Stimulated activated CD4-positive, alpha-beta T cell treated with anti-CD3 and anti-CD28 coated beads, Interleukin-2, amount 100 ng/mL, for 48 hours (primary cell): Measurements from ENCODE around the gene FBF1.

Source experiments
- DNase-seq, 2 donors: peaks; one replicate each; pipeline ENCODE4 v3.0.0-alpha.2; 2020

Gene FBF1

DNA sequence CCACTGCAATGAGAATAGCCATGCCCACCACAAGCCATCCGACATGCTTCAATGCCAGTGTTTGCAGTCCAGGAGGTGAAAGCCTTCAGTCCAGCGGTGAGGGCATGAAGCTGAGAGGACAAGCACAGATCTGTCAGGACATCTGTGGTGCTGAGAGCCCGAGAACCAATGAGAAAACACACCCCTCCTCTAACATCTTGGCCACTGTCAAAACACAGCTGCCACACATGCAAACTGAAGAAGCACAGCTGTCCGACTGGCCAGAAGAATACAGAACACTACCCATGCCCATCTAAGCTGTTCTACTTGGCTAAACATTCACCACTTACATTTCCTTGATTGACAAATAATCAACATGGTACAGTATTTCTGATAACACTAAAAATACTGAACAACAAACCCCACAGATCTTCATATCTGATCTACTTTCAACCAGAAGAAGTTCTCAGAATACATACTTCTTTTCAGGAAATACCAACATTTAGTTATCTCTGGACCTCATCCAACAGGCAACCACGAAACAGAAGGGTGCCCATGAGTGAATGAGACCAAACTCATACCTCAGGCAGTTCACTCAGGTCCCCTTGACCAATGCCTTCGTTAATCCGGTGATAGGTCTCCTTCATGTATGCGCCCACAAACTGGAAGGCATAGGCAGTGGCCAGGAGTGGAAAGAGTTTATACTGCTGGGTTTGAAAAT is 10.2 kb upstream of the FBF1 start:
- DNase-seq = no peak

DNA sequence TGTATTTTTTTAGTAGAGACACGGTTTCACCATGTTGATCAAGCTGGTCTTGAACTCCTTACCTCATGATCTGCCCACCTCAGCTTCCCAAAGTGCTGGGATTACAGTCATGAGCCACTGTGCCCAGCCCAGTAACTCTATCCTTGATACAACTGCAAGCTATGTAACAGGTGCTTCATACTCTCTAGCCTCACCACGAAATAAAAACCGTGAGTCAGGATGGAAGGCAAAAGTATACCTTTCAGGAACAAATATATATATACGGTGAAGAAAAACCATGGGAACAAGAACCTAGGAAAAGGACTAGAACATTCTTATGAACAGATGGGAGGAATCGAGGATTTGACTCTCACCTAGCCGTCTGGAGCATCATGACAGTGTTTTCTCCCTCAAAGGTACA is 9.6 kb upstream of the FBF1 start:
- no peak for DNase-seq

DNA sequence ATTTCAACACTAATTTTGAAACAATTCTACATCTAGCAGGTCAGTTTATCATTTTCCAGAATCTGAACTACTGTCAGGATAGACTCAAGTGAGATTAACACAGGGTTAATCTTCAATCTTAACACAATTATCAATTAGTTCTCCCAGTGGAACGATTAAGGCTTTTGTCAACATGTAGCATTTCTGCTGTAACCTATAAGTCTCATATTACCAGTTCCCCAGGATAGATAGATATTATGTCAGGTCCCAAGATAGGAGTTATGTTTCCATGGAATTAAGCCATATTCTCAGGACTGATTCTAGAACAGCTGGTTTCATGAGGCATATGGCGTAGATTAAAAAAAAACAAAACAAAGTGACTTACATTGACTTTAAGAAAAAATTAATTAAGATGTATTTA is 4.4 kb upstream of the FBF1 start:
- DNase-seq = no peak

DNA sequence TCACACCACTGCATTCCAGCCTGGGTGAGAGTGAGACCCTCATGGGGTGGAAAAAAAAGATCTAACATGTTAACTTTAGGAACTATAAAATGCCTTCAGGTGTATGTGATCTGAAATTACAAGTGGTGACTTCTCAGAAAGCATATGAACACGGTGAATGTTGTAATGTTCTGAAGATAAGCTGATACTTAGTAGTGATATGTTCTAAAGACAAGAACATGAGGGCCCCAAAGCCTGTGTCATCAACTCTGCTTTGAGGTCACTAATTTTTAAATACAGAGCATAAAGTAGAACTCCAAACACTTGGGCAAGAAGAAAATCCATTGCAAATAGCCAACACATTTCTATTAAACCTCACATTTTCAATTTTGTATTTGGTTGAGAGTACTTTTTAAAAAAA is 2.6 kb upstream of the FBF1 start:
- DNase-seq = no peak

DNA sequence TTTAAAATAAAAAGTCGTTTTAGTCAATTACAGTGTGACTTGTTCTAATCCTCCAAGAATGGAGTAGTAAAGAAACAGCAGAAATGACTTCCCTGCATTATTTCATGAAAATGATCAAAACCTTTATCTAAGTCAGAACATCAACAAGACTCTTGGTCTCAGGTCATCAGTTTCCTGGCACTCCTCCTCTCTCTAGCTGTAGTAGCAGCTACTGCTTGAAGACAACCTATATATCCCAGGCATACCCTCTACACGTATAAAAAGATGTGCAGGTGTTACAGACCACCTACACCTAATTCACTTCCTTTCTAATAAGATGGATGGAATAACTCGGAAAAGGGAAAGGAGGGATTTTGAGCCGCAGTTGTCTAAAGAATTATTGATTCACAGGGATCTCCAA is 1.6 kb upstream of the FBF1 start:
- no peak for DNase-seq

DNA sequence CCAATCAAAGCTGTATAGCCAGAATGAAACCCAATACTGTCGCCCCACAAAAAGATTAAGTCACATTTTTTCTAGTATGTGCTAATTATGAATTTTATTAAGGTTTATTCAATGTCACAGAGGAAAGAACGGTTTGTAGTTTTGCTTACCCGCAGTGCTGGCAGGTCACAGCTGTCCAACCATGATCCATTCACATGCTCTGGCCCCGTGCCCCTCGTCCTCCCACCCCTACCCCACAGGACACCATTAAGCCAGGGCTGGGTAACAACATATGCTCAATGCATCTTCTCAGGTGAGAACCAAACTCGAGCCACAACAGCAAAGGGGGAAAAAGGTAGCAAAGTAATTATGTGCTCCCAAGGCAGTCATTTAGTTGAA is 589 bp upstream of the FBF1 start:
- DNase-seq = no peak

DNA sequence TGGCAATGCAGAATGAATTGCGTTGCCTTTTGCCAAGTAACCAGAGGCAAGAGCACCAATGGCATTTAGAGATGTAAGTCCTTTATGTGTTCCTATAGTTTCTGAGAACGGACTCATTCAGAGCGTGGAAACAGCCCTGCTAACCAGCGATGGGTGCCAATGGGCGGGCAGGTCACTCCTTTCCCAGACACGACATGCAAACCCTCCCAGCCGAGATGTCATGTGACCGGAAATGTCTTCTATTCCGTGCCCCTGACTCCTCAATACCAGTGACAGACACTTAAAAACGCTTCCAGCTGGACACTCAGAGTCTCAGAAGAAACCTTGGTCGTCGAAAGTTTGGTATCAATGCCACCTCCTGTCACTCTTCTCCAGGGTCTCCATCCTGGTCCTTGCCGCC is 3.2 kb downstream of the FBF1 start:
- DNase-seq = no peak

DNA sequence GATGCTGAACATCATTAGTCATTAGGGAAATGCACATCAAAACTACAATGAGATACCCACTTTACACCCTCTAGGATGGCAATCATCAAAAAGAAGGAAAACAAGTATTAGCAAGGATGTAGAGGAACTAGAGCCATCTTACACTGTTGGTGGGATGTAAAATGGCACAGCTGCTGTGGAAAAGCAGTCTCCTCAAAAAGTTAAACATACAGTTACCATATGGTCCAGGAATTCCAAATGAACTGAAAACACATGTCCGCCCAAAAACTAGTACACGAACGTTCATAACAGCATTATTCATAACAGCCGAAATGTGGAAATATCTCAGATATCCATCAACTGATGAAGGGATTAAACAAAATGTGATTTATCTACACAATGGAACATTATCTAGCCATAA is 7.0 kb downstream of the FBF1 start:
- no peak for DNase-seq

DNA sequence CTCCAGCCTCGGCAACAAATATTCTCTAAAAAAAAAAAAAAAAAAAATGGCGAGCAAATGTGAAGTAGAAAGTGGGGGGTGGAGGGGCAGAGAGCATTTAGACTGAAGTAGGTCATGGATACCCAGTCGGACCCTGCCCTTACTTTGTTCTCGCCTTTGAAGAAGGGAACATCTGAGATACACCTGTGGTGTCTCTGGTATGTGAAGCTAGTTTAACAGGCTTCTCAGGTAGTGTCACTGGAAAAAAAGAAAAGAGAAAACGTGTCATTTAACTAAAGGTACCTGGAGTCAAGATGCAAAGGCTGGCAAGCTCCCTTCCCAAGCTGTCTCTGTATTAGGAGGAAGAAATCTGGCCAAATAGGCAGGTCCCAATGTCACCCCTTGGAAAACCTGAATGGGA is 8.0 kb downstream of the FBF1 start:
- DNase-seq = no peak

DNA sequence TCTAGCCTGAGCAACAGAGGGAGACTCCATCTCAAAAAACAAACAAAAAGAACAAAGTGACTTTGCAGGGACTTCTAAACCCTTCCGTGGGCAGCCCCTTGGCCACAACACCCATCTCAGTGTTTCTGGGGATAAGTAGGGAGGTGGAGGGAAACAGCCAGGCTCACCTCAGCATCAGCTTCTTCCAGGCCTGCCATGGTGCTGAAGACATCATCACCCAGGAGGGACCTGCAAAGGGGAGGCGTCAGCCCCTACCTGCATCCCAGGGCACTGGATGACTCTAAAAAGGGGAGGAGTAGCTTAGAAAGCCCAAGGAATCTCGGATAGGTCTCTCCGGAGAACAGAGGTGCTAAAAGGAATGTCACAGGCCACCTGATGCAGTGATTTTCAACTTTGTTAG is 9.8 kb downstream of the FBF1 start:
- no peak for DNase-seq

DNA sequence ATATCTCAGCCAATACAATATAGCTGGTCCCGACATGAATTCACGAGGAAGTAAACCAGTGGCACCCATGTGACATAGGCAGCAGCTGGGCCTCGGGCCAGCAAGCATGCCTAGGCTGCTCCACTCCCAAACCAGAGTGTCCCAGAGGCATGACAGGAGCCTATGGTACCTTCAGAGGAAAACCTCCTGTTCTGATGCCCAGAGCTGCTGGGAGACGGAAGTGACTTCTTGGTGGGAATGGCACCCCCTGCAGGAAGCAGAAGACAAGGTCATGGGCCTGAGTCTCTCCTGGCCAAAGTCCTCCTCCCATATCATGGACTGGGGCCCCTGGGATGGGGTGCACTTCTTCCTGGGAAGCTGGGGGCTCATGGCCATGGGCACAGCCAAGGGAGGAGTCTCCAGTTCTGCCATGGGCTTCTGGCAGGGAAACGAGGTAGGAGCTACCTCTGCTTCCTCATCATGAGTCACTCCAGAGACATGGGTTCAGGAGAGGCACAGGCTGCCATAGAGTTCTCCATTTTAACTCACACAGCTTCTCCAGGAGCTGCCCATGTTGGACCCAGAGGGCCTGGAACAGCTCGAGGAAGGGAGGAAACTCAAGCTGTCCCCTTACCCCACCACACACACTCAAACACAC is 13.4 kb downstream of the FBF1 start:
- no peak for DNase-seq

DNA sequence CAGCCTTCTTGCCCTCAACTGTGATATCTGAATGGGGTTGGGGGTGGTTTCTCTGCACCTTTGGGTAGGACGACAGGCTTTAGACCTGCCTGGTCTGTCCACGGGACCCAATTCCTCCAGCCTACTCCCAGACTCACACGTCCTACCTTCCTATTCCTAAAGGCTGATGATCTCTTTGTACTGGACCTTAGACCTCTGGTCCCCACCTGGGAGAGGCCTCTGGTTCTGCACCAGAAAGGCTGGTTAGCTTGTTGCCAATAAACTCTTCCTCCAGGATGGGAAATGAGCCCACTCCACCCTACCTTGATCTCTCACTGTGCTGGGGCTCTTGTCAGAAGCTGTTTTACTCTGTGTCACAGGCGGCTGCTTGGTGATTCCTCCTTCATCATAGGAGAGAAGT is 14.4 kb downstream of the FBF1 start:
- DNase-seq = no peak

DNA sequence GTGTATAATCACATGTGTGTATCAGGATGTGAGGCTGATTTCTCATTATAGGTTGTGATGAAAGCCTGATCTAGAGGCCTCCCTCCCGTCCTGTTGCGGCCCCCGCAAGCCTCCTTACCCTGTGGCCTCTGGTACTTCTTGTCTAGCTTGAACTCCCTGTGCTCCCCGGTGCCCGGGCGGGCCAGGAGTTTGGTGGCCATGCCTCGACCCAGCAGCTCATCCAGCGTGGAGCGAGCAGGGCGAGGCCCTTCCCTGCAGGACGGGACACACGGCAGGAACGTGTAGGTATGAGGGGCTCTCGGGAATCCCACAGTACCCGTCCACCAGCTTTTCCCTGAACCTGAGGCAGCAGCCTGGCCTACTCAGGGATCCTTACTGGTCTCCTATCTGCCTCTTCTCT is 14.9 kb downstream of the FBF1 start:
- no peak for DNase-seq

DNA sequence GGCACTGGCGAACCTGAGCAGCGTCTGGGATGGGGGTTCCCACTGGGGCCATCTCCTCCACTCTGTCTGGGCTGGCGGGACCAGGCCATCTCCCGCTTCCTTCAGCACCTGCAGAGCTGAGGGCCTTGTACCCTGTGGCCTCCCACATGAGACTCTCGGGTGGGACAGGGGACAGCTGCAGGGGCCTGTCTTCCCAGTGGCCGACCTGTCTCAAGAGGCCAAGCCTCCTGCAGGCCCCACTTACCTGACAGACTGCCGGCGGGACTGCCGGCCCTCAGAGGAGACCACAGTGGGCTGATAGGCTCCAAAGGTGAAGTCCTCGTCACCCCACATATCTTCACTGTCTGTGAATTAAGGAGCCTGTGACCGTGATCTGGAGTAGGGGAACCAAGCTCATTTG is 15.7 kb downstream of the FBF1 start:
- DNase-seq = no peak

DNA sequence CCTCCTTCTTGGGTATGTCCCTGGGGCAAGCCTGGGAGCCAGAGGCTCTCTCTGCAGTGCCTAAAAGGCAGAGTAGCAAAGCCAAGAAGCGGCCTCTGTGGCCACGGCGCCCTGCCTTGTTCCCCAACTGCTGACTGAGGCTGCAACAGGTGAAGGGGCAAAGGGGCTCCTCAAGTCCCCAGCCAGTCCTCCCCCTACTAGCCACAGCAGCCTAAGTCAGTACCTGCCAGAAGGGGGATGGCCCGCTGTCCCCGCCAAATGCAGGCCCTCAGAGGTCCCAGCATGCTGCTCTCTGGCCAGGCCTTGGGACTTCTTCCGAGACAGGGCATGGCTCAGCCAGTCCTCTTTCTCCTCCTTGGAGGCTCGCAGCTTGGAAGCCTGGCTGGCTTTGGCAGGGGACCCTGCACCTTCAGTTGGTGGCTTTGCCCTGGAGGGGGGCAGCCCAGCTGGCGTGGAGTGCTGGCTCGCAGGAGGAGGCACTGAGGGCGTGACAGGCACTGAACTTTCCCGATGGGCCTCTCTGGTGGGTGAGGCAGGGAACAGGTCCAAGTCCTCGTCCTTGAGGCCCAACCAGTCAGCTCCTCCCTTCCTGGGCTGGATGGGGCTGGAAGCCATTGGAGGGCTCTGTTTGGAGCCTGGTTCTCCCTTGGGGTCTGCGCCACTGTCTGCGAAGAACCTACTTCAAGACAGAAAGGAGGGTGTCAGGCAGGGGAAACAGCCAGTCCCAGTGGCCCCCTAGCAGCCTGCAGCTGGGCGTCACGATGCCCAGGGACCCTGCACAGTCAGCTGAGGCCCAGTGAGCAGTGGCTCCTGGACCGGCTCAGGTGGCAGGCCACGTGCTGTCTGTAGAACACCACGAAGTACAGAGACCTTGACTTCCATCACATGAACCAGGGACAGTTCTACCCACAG is 17.6 kb downstream of the FBF1 start:
- DNase-seq = no peak

DNA sequence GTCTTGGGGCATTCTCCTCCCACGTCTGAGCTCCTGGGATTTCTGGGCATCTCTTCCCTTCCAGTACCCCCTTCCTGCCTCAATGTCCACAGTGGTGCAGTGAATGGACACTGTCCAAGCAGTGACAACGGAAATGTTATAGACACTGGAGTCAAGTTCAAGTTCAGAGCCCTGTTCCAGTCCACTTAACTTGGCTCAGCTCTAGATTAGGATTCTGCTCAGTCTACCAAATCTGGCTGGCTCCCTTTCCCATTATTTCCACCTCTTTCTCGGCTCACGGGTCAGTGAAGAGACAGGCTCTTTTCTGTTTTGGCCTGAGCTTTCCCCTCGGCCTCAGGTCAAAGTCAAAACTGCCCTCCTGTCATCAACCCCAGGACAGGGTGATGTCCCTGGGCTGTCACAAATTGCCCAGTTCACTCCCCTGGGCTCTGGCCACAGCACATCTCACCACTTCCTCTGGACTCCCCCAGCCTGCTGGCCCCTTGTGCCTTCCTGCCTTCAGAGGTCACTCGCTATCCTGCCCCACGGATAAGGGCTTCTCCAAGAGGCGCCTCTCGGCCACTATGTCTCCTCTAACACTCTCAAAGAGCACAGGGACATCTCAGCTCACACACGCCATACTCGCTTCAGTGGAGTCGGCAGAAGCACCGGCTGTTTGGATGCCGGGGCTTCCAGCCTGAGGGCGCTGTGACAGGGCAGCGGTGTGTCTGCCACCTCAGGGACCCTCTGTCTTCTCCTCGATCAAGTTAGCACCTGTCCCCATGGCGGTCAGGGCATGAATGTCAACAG is 18.5 kb downstream of the FBF1 start:
- no peak for DNase-seq

DNA sequence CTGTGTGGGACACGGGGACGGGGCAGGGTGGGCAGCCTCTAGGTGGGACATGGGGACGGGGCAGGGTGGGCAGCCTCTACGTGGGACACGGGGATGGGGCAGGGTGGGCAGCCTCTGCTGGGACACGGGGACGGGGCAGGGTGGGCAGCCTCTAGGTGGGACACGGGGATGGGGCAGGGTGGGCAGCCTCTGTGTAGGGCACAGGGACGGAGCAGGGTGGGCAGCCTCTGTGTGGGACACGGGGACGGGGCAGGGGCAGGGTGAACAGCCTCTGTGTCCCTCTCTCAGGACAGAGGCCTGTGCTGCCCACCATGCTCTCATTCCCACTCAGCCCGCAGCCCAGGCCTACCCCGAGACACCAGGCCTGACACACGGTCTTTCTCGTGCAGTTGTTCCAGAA is 19.2 kb downstream of the FBF1 start:
- DNase-seq = no peak

DNA sequence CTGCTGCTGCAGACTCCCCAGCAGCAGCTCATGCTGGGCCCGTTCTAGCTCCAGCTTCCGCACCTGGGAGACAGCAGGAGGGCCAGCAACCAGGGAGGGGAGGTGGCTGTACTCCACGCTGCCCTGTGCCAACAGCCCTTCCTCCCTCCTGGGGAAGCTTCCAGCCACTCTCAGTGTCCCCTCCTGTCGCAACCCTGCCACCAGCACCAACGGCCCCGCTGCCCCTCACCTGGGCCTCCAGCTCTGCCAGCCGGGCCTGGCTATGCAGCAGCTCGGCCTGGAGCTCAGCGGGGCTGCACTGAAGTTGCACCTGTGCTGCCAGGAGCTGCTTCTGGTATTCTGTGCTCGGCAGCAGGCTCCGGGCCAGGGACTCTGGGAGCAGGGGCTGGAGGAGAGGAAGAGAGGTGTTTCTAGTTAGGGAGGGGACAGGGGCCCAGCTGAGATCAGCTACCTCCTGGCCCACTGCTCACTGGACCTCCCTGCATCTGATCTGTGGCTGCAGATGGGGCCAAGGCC is 20.7 kb downstream of the FBF1 start:
- no peak for DNase-seq

DNA sequence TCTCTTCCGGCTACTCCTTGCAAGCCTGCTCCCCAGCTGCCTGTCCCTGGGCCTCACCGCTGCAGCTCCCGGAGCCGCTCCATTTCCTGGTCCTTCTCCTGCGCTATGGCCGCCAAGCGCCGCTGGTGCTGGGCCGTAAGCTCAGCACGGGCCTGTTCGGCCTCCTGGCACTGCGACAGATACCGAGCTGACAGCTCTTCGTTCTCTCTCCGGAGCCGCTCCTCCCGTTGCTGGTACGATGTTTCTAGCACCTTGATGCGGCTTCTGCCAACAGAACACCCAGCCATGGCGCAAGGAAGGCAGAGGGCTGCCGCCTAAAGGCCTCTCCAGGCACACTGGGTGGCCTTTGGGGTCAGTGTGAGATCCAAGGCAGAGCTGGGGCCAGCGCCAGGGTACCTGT is 21.2 kb downstream of the FBF1 start:
- DNase-seq = no peak

DNA sequence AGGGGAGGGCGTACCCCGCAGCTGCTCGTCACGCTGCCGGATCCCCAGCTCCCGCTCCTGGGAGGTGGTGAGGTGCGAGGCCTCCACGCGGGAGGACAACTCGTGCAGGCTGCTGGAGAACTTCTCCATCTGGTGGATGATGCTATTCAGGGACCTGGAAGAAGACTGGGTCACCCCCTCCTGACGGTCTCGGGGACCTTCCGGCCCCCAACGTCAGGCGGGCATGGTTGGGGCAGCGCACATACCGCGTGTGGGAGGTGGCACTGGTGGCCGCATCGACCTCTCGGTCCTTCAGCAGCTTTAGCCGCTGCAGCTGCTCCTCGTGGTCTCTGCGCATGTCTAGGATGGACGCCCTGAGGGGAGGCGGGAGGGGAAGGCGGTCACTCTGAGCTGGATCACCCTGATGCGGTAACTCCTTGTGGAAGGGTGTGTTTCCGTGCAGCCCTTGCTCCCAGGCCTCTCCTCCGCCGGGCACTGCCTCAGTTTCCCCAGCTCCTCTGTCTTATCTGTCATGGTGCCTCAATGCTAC is 22.9 kb downstream of the FBF1 start:
- no peak for DNase-seq

DNA sequence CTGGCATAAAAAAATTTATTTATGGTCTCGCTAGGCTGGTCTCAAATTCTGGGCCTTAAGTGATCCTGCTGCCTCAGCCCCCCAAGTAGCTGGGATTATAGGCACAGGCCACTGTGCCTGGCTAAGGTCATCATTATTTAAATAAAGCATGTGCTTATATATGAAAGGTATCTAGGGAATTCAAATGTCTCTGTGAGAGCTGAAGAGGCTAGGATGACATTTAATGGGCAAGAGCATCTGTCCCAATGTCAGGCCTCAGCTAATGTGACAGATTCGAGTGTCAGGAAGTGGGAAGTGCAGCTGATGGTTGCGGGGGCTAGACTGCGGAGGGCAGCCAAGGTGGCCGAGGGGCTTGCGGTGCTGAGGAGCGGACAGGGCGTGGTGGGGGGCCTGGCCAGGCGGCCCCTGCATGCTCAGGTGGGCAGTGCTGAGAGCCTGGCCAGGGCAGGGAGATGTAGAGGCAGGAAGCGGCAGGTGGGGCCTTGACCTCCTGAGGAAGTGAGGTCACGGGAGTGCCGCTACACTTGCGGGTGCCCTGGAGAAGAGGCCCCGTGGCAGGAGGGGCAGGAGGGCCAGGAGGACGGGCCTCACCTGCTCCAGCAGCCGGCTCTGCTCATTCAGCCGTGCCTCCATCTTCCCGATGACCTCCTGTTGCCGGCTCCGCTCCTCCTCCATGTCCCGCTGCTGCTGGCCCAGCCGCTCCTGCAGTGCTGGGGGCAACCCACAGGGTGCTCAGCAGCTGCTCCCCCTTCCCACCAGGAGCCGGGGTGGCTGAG is 23.5 kb downstream of the FBF1 start:
- no peak for DNase-seq

DNA sequence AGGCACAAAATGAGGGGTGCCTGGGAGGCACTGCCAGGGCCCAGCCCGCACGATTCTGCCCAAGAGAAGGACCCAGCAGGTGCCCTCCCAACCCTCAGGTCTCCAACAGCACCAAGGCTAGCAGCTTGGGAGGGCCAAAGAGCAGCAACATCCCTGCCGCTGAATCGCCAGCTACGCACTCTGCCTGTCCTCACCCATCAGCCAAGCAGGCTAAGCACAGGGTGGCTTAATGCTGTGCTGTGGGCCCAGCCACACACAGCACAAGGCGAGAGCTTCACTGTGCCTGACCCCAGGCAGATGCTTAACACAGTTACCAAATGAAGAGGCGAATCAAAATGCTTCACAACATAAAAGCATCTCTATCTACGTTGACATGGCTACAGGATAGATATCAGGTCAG is 25.6 kb downstream of the FBF1 start:
- no peak for DNase-seq
